ENCODE measurements around the gene C6orf132.

GRCh38 chr6:42117843-42118161 lies 24.6 kb downstream of the C6orf132 start:
- no peak for TF ChIP-seq POLR2A (IDR thresholded peaks at IDR 0.05)
- TF ChIP-seq, protein P1, sequence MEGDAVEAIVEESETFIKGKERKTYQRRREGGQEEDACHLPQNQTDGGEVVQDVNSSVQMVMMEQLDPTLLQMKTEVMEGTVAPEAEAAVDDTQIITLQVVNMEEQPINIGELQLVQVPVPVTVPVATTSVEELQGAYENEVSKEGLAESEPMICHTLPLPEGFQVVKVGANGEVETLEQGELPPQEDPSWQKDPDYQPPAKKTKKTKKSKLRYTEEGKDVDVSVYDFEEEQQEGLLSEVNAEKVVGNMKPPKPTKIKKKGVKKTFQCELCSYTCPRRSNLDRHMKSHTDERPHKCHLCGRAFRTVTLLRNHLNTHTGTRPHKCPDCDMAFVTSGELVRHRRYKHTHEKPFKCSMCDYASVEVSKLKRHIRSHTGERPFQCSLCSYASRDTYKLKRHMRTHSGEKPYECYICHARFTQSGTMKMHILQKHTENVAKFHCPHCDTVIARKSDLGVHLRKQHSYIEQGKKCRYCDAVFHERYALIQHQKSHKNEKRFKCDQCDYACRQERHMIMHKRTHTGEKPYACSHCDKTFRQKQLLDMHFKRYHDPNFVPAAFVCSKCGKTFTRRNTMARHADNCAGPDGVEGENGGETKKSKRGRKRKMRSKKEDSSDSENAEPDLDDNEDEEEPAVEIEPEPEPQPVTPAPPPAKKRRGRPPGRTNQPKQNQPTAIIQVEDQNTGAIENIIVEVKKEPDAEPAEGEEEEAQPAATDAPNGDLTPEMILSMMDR (IDR thresholded peaks at IDR 0.05) = no peak
